Endodermal cell (in vitro differentiated cells): ENCODE measurements around the gene DNLZ. TPM values are rescaled to one million over a fixed set of nuclear protein-coding genes. Genes with fewer than 3 reads are reported as not detected.
"Not testable (repeated sequence)": the region's sequence is repeated elsewhere in the genome, so short reads cannot be mapped to it uniquely, and the experiment has no call there.

Experiments
- DNase-seq: peaks from one replicate; pipeline ENCODE4 v3.0.0-alpha.2; 2017
- H3K27ac ChIP-seq: 2 replicates; pipeline ENCODE4 v1.5.1; 2013; ENCODE audit warnings: mild to moderate bottlenecking, low read depth, low read length, moderate library complexity
- H3K27me3 ChIP-seq: 2 replicates; pipeline ENCODE4 v1.6.1; 2013; ENCODE audit warnings: mild to moderate bottlenecking, low read length, moderate library complexity; ENCODE audit not compliant: insufficient read depth, control insufficient read depth, poor library complexity, severe bottlenecking
- H3K36me3 ChIP-seq: 2 replicates; pipeline ENCODE4 v1.7.0; 2013; ENCODE audit warnings: mild to moderate bottlenecking, low read length, moderate library complexity; ENCODE audit not compliant: control insufficient read depth, insufficient read depth
- H3K4me1 ChIP-seq: one replicate; pipeline ENCODE4 v1.7.0; 2013; ENCODE audit warnings: low read length; ENCODE audit not compliant: control insufficient read depth, insufficient read depth
- H3K4me3 ChIP-seq: 2 replicates; pipeline ENCODE4 v1.5.1; 2013; ENCODE audit warnings: mild to moderate bottlenecking, low read length, moderate library complexity
- H3K9ac ChIP-seq: 2 replicates; pipeline ENCODE4 v1.6.1; 2013; ENCODE audit warnings: mild to moderate bottlenecking, low read length, moderate library complexity; ENCODE audit not compliant: poor library complexity, severe bottlenecking; ENCODE audit errors: extremely low read depth
- H3K9me3 ChIP-seq: 2 replicates; pipeline ENCODE4 v1.6.1; 2013; ENCODE audit warnings: mild to moderate bottlenecking, low read length, moderate library complexity; ENCODE audit not compliant: control insufficient read depth
- H3K27ac Mint-ChIP-seq: 2 replicates; pipeline ENCODE4 v1.8.0; 2020; ENCODE audit warnings: mixed read lengths
- H3K27me3 Mint-ChIP-seq: 2 replicates; pipeline ENCODE4 v1.8.0; 2021; ENCODE audit warnings: mild to moderate bottlenecking, mixed read lengths; ENCODE audit not compliant: insufficient read depth
- H3K36me3 Mint-ChIP-seq: 2 replicates; pipeline ENCODE4 v1.8.0; 2020; ENCODE audit warnings: low read depth, mixed read lengths
- H3K4me1 Mint-ChIP-seq: 2 replicates; pipeline ENCODE4 v1.8.0; 2020; ENCODE audit warnings: mixed read lengths
- H3K4me3 Mint-ChIP-seq: 2 replicates; pipeline ENCODE4 v1.8.0; 2020; ENCODE audit warnings: mild to moderate bottlenecking, moderate library complexity, mixed read lengths
- H3K9me3 Mint-ChIP-seq: 2 replicates; pipeline ENCODE4 v1.8.0; 2020; ENCODE audit warnings: mild to moderate bottlenecking, mixed read lengths
- CTCF ChIP-seq: fragments of 200-600 bp; sonication (generic); conservative IDR thresholded peaks from 2 replicates; pipeline ENCODE4 v1.5.0; 2021; ENCODE audit warnings: antibody characterized with exemption, mild to moderate bottlenecking
- WGBS, 2 experiments: methylation state at CpG; one replicate each; pipeline versions ENCODE4 v1.1.5 to v1.1.7; 2013; ENCODE audit warnings: missing lambda C conversion rate in 2 of 2, mixed read lengths in 1 of 2; ENCODE audit not compliant: insufficient coverage in 1 of 2, insufficient read length in 1 of 2; 5-methylcytosine and 5-hydroxymethylcytosine counted together
- total RNA-seq, 2 donors: library from RNA; stranded (reverse); fragmentation: NEBNext Ultra II Directional in 1 of 2; extraction: Animal tissue kit (Norgen Biotek cat#: 25700) in 1 of 2; gene quantifications; 2 replicates in 1 of 2; 3 replicates in 1 of 2; pipeline ENCODE4 v1.2.1, GENCODE V29; 2021

DNLZ gene
- total RNA-seq, 2 donors from 2014 or later = 12.6 to 20.1 TPM

GRCh38 chr9:136410500-136411287 is 47.1 kb upstream of the DNLZ start, which contains the start of the genes ENTR1 and PMPCA:
Gene ENTR1, minus strand, starts transcription at chr9:136410614. Its CDS starts 217 bp downstream, at chr9:136410397.
Gene PMPCA, plus strand, starts transcription at chr9:136410658. Its CDS starts 11 bp downstream, at chr9:136410669.
- peaks cover 59% of the 10 kb centered on the region for H3K36me3 ChIP-seq
- H3K27ac Mint-ChIP-seq = peak within 1 kb of the TSS; percentile 96
- 0 to 1% methylated on average over 46 to 83 of the region's 83 CpGs for WGBS, 2 experiments
- H3K4me3 ChIP-seq = peak within 1 kb of the TSS; percentile 97
- peak; percentile 95 for DNase-seq
- peaks cover 51% of the 10 kb centered on the region for H3K36me3 Mint-ChIP-seq
- H3K4me1 Mint-ChIP-seq = peaks cover 20% of the 10 kb centered on the region
- H3K27me3 ChIP-seq = no peaks in the 10 kb centered on the region
- no peaks in the 10 kb centered on the region for H3K9me3 Mint-ChIP-seq
- H3K4me1 ChIP-seq = peaks cover 5% of the 10 kb centered on the region
- H3K4me3 Mint-ChIP-seq = peak within 1 kb of the TSS; percentile 88
- no peak for TF ChIP-seq CTCF
- H3K9me3 ChIP-seq = no peaks in the 10 kb centered on the region
- peak within 1 kb of the TSS; percentile 80 for H3K27ac ChIP-seq
- H3K27me3 Mint-ChIP-seq = no peaks in the 10 kb centered on the region
- peak within 1 kb of the TSS; percentile 95 for H3K9ac ChIP-seq

- WGBS, 2 experiments = 12 to 13% methylated on average over 39 to 71 of the region's 71 CpGs
- Mint-ChIP-seq H3K36me3 (peaks cover 54% of the 10 kb centered on the region), H3K4me3 (peak overlapping the region; percentile 88), H3K4me1 (peaks cover 20% of the 10 kb centered on the region), H3K9me3 (no peaks in the 10 kb centered on the region), H3K27ac (peak overlapping the region; percentile 96), H3K27me3 (no peaks in the 10 kb centered on the region)
- no peak for TF ChIP-seq CTCF
- H3K27me3 ChIP-seq = no peaks in the 10 kb centered on the region
- H3K4me1 ChIP-seq = peaks cover 5% of the 10 kb centered on the region
- H3K4me3 ChIP-seq = peak overlapping the region; percentile 87
- peak; percentile 71 for DNase-seq
- peaks cover 61% of the 10 kb centered on the region for H3K36me3 ChIP-seq
- no peak overlapping the region for H3K27ac ChIP-seq
- no peaks in the 10 kb centered on the region for H3K9me3 ChIP-seq
- peak overlapping the region; percentile 78 for H3K9ac ChIP-seq
Measured at GRCh38 chr9:136409557-136410455, 46.3 kb upstream of the DNLZ start.

GRCh38 chr9:136407911-136408310 is 44.4 kb upstream of the DNLZ start:
- Mint-ChIP-seq H3K36me3 (peaks cover 53% of the 10 kb centered on the region), H3K27me3 (no peaks in the 10 kb centered on the region), H3K4me1 (peaks cover 20% of the 10 kb centered on the region), H3K27ac (no peak overlapping the region), H3K4me3 (peak overlapping the region; percentile 88), H3K9me3 (no peaks in the 10 kb centered on the region)
- no peaks in the 10 kb centered on the region for H3K27me3 ChIP-seq
- no peaks in the 10 kb centered on the region for H3K9me3 ChIP-seq
- WGBS, 2 experiments = 95 to 100% methylated on average over 2 to 7 of the region's 7 CpGs
- DNase-seq = no peak
- peaks cover 51% of the 10 kb centered on the region for H3K36me3 ChIP-seq
- peaks cover 5% of the 10 kb centered on the region for H3K4me1 ChIP-seq
- no peak overlapping the region for H3K9ac ChIP-seq
- H3K27ac ChIP-seq = no peak overlapping the region
- no peak overlapping the region for H3K4me3 ChIP-seq
- TF ChIP-seq CTCF = no peak

- H3K36me3 ChIP-seq = peaks cover 50% of the 10 kb centered on the region
- not testable (repeated sequence) for H3K4me3 Mint-ChIP-seq, H3K27me3 ChIP-seq, DNase-seq, H3K9me3 Mint-ChIP-seq, H3K4me1 ChIP-seq, H3K27ac ChIP-seq, H3K9ac ChIP-seq, H3K4me3 ChIP-seq, H3K27me3 Mint-ChIP-seq, H3K27ac Mint-ChIP-seq, H3K9me3 ChIP-seq
- peaks cover 20% of the 10 kb centered on the region for H3K4me1 Mint-ChIP-seq
- peaks cover 51% of the 10 kb centered on the region for H3K36me3 Mint-ChIP-seq
- WGBS, 2 experiments = 95 to 96% methylated on average over 19 to 28 of the region's 28 CpGs
Measured at GRCh38 chr9:136407061-136407460, 43.5 kb upstream of the DNLZ start.
